Liver (tissue), 9 donors: ENCODE data around the gene SEC24C. TPM values are rescaled to one million over a fixed set of nuclear protein-coding genes. Genes with fewer than 3 reads are reported as not detected.

Source experiments
- DNase-seq: peaks from one replicate; pipeline ENCODE4 v3.0.0-alpha.2; 2017; ENCODE audit warnings: low spot score
- H3K27ac ChIP-seq, 2 donors: one replicate each; pipeline ENCODE4 v1.7.0; 2013; ENCODE audit warnings: inconsistent platforms in 2 of 2, low read length in 2 of 2, control low read depth in 1 of 2, low read depth in 1 of 2, mild to moderate bottlenecking in 1 of 2
- H3K27me3 ChIP-seq, 4 donors: one replicate each; pipeline versions ENCODE4 v1.6.1 to v1.7.0; 2013; ENCODE audit warnings: low read length in 3 of 4, inconsistent platforms in 1 of 4, mild to moderate bottlenecking in 1 of 4, moderate library complexity in 1 of 4; ENCODE audit not compliant: control insufficient read depth in 4 of 4, insufficient read depth in 4 of 4
- H3K36me3 ChIP-seq, 4 donors: one replicate each; pipeline versions ENCODE4 v1.6.1 to v1.7.0; 2013; ENCODE audit warnings: low read length in 3 of 4, mild to moderate bottlenecking in 3 of 4, low read depth in 1 of 4, moderate library complexity in 1 of 4; ENCODE audit not compliant: control insufficient read depth in 4 of 4, insufficient read depth in 3 of 4
- H3K4me1 ChIP-seq, 4 donors: one replicate each; pipeline versions ENCODE4 v1.6.1 to v1.7.0; 2013; ENCODE audit warnings: low read length in 3 of 4, mild to moderate bottlenecking in 3 of 4, moderate library complexity in 1 of 4; ENCODE audit not compliant: control insufficient read depth in 4 of 4, insufficient read depth in 4 of 4
- H3K4me3 ChIP-seq, 3 donors: one replicate each; pipeline versions ENCODE4 v1.6.1 to v1.7.0; 2013; ENCODE audit warnings: low read length in 3 of 3, control low read depth in 1 of 3, low read depth in 1 of 3, mild to moderate bottlenecking in 1 of 3
- H3K9ac ChIP-seq, 2 donors: one replicate each; pipeline ENCODE4 v1.7.0; 2013; ENCODE audit warnings: low read length in 2 of 2, mild to moderate bottlenecking in 2 of 2, moderate library complexity in 2 of 2, control low read depth in 1 of 2, low read depth in 1 of 2
- H3K9me3 ChIP-seq, 4 donors: one replicate each; pipeline versions ENCODE4 v1.6.1 to v1.7.0; 2013; ENCODE audit warnings: low read length in 3 of 4; ENCODE audit not compliant: control insufficient read depth in 4 of 4
- ATF3 ChIP-seq: IDR thresholded peaks from 2 replicates; pipeline ENCODE4 v1.6.1; 2016; ENCODE audit warnings: antibody characterized with exemption
- CTCF ChIP-seq: fragments of 150-350 bp; IDR thresholded peaks from 2 replicates; pipeline ENCODE4 v1.5.1; 2017; ENCODE audit warnings: improper control_type of control experiment, low read depth, low read length; ENCODE audit not compliant: missing input control
- EGR1 ChIP-seq, 2 donors: IDR thresholded peaks; 2 replicates each; pipeline ENCODE4 v1.6.1; 2016 to 2018; ENCODE audit warnings: antibody characterized with exemption in 2 of 2, low read depth in 2 of 2
- FOXA1 ChIP-seq: IDR thresholded peaks from 2 replicates; pipeline ENCODE4 v1.6.1; 2016; ENCODE audit warnings: antibody characterized with exemption
- FOXA2 ChIP-seq: IDR thresholded peaks from 2 replicates; pipeline ENCODE4 v1.6.1; 2016; ENCODE audit warnings: antibody characterized with exemption
- GABPA ChIP-seq, 2 donors: IDR thresholded peaks in 1 of 2; conservative IDR thresholded peaks in 1 of 2; 2 replicates each; pipeline ENCODE4 v1.6.1; 2016; ENCODE audit warnings: antibody characterized with exemption in 2 of 2, mild to moderate bottlenecking in 1 of 2, moderate library complexity in 1 of 2
- HNF4A ChIP-seq, 2 donors: conservative IDR thresholded peaks; 2 replicates each; pipeline ENCODE4 v1.6.1; 2016; ENCODE audit warnings: antibody characterized with exemption in 2 of 2, mild to moderate bottlenecking in 2 of 2
- HNF4G ChIP-seq: IDR thresholded peaks from 2 replicates; pipeline ENCODE4 v1.6.1; 2016; ENCODE audit warnings: antibody characterized with exemption
- JUND ChIP-seq, 2 donors: IDR thresholded peaks; 2 replicates each; pipeline ENCODE4 v1.6.1; 2016; ENCODE audit warnings: antibody characterized with exemption in 2 of 2
- MAX ChIP-seq: IDR thresholded peaks from 2 replicates; pipeline ENCODE4 v1.6.1; 2016; ENCODE audit warnings: antibody characterized with exemption
- NR2F2 ChIP-seq: IDR thresholded peaks from 2 replicates; pipeline ENCODE4 v1.6.1; 2016; ENCODE audit warnings: antibody characterized with exemption
- RAD21 ChIP-seq, 2 donors: IDR thresholded peaks; 2 replicates each; pipeline ENCODE4 v1.6.1; 2016; ENCODE audit warnings: antibody characterized with exemption in 2 of 2, mild to moderate bottlenecking in 2 of 2
- REST ChIP-seq: IDR thresholded peaks from 2 replicates; pipeline ENCODE4 v1.6.1; 2016; ENCODE audit warnings: antibody characterized with exemption, mild to moderate bottlenecking
- RXRA ChIP-seq, 2 donors: IDR thresholded peaks; 2 replicates each; pipeline ENCODE4 v1.6.1; 2017 to 2018; ENCODE audit warnings: antibody characterized with exemption in 2 of 2, mild to moderate bottlenecking in 1 of 2
- SP1 ChIP-seq: IDR thresholded peaks from 2 replicates; pipeline ENCODE4 v1.6.1; 2018; ENCODE audit warnings: antibody characterized with exemption, mild to moderate bottlenecking
- TAF1 ChIP-seq: conservative IDR thresholded peaks from 2 replicates; pipeline ENCODE4 v1.6.1; 2016; ENCODE audit warnings: antibody characterized with exemption, mild to moderate bottlenecking
- YY1 ChIP-seq: IDR thresholded peaks from 2 replicates; pipeline ENCODE4 v1.6.1; 2016; ENCODE audit warnings: antibody characterized with exemption, mild to moderate bottlenecking
- ZBTB33 ChIP-seq: IDR thresholded peaks from 2 replicates; pipeline ENCODE4 v1.6.1; 2016; ENCODE audit warnings: antibody characterized with exemption
- WGBS: extraction: QIAGEN DNeasy Blood & Tissue Kit; methylation state at CpG from one replicate; pipeline ENCODE4 v1.1.7; 2013; 5-methylcytosine and 5-hydroxymethylcytosine counted together
- polyA plus RNA-seq, 2 donors: library from polyadenylated mRNA; stranded (reverse) in 1 of 2; unstranded in 1 of 2; fragments of 200-250 nt in 1 of 2; fragments of >200 nt in 1 of 2; fragmentation: Nextera tagmentation in 1 of 2; extraction: Ambion mirVana in 1 of 2; gene quantifications; one replicate each; pipeline versions ENCODE4 v1.2.1 to v1.2.3, GENCODE V29; 2013 to 2015
- total RNA-seq, 2 donors: library from RNA; depleted of rRNA; stranded (reverse); fragments of >200 nt; gene quantifications; one replicate each; pipeline ENCODE4 v1.2.3, GENCODE V29; 2014
- donor health status: healthy.
- donor health status: healthy.
- donor health status: healthy.
- donor health status: healthy.
- donor health status: healthy.

Gene SEC24C
- total and polyA plus RNA-seq, 4 donors, result 15.0 to 48.1 (median 40.9) TPM

GRCh38 chr10:73780301-73780700 is 36.1 kb downstream of the SEC24C start:
- Histone ChIP-seq H3K36me3 (peaks cover 4 to 12% (median 5%) of the 10 kb centered on the region in 4 donors), H3K4me3 (no peak overlapping the region), H3K27me3 (no peaks in the 10 kb centered on the region), H3K9ac (no peak overlapping the region), H3K4me1 (peaks cover 0 to 33% (median 30%) of the 10 kb centered on the region in 4 donors), H3K9me3 (no peaks in the 10 kb centered on the region), H3K27ac (no peak overlapping the region)
- DNase-seq, result no peak
- TF ChIP-seq SP1 (no peak), JUND (IDR thresholded peaks at IDR 0.05) (no peak), ZBTB33 (no peak), GABPA (IDR thresholded peaks at IDR 0.05 in 1 of 2, conservative IDR thresholded peaks at IDR 0.05 in 1 of 2) (no peak), HNF4G (no peak), ATF3 (no peak), NR2F2 (no peak), YY1 (no peak), TAF1 (no peak), FOXA1 (no peak), RAD21 (IDR thresholded peaks at IDR 0.05) (no peak), MAX (no peak), FOXA2 (no peak), CTCF (no peak), REST (no peak), RXRA (IDR thresholded peaks at IDR 0.05) (no peak), HNF4A (conservative IDR thresholded peaks at IDR 0.05) (no peak), EGR1 (IDR thresholded peaks at IDR 0.05; ENCODE audit: low read depth in 2 of 2) (no peak)
- 86% methylated on average over 5 of the region's 5 CpGs for whole genome bisulfite sequencing
